Posterior cingulate gyrus (tissue), 11 donors: ENCODE measurements around the gene PPP6R2.

Experiments used
- DNase-seq, 10 donors: peaks; one replicate each; pipeline versions ENCODE4 v3.0.0 to v3.0.0-alpha.2; 2020 to 2021; ENCODE audit warnings: mixed read lengths in 3 of 10
- intact Hi-C: fragments of 100-400 bp; cut with DNase I; formaldehyde crosslinking; loops from one replicate; pipeline ENCODE4 v1.15.1; 2023

PPP6R2 gene

DNA sequence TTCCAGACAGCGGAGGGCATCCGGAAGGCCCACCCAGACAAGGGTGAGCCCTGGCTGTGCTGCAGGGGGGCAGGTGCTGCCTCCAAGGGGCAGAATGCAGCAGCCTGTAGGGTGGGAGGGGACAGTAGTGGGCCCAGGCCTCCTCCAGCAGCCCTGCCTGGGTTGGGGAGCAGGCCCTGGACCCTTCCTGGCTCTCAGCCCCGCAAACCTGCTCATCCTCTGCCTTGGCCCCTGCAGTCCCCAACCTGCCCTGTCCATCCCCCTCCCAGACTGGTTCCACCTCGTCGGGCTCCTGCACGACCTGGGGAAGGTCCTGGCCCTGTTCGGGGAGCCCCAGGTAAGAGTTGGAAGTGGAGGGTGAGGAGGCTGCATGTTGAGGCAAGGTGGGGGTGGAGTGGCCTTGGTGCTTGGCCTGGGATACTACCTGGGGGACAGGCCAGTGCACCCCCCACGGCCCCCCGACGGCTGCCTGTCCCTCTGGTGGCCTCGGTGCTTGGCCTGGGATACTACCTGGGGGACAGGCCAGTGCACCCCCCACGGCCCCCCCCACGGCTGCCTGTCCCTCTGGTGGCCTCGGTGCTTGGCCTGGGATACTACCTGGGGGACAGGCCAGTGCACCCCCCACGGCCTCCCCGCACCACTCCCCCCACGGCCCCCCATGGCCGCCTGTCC is 145.0 kb downstream of the PPP6R2 start:
- intact Hi-C loops, result no loop called here

DNA sequence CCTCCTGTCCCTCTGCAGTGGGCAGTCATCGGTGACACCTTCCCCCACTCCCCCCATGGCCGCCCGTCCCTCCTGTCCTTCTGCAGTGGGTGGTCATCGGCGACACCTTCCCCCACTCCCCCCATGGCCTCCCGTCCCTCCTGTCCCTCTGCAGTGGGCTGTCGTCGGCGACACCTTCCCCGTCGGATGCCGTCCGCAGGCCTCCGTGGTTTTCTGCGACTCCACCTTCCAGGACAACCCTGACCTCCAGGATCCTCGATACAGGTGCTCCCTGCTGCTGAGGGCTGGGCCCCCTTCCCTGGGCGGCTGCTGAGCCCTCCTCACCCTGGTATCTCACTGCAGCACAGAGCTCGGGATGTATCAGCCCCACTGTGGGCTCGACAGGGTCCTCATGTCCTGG is 145.8 kb downstream of the PPP6R2 start:
- peak in 1 of 10 donors; percentile 61 for DNase-seq
- intact Hi-C loops, result no loop called here

More for the DNA sequence above, 145.0 kb downstream of the PPP6R2 start:
- no peak for DNase-seq

DNA sequence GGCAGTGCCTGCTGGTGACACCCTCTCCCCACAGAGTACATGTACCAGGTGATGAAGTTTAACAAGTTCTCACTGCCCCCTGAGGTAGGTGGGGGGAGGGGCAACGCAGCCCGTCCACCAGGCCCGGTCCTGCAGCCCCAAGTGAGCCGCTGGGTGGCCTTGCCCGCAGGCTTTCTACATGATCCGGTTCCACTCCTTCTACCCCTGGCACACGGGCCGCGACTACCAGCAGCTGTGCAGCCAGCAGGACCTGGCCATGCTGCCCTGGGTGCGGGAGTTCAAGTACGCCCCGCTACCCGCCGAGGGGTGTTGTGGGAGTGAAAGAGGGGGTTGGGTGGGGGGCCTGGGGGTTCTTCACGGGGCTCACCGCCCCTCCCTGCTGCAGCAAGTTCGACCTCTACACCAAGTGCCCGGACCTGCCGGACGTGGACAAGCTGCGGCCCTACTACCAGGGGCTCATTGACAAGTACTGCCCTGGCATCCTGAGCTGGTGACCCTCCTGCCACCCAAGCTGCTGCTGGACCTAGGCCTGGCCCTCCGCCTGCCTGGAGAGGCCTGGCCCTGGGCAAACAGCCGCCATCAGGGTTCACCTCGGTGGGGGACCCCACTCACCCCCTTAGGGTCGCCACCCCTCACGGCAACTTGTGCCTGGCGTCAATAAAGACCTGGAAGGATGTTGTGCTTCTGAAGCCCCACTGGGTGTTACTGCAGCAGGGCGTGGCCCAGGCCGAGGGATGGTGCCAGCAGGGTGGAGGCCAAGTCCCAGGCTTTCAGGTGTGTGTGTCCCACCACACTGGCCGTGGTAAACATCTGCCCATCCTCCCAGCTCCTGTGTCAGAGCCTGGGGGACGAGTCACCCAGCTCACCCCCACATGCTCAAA is 146.5 kb downstream of the PPP6R2 start:
- intact Hi-C loops, result no loop called here
- peak in 2 of 10 donors; percentile 77 for DNase-seq

DNA sequence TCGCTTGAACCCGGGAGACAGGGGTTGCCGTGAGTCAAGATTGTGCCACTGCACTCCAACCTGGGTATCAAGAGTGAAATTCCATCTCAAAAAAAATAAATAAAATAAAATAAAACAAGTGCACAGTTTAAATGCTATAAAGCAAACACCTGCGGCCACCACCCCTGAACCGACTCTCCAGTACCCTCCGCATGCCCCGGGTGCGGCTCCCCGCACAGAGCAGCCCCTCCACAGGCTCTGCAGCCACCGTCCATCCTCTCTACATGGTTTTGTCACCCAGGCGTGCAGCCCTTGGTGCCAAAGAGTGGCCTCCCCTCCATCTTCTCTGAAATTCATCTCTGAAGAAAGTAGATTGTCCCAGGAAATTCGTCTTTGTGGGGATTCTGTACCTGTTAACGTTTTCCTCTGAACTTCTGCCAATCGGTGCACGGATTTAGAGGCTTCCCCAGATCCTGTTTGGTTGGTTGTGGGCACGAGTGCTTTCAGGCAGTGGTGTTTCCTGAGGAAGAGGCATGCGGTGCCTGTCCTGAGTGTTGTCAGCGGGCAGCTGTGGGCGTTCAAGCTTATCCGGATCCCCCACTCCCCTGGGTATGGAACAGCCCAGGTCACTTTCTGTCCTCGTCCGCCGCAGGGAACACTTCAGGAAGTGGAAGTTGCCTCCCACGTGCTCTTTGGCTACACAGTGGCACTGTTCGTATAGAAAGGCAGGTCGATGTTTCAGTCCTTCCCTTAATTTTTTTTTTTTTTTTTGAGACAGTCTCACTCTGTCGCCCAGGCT is 147.6 kb downstream of the PPP6R2 start:
- no peak for DNase-seq
- intact Hi-C loops, result no loop called here
